GM18909 (cell line): Measurements from ENCODE around the gene RIC3.

Experiments used
- ATAC-seq: cut with Tn5 transposase; IDR thresholded peaks from one replicate; pipeline ENCODE4 v1.9.1; 2021; ENCODE audit warnings: mild to moderate bottlenecking; ENCODE audit not compliant: unreplicated experiment, poor library complexity

RIC3 gene, protein sequence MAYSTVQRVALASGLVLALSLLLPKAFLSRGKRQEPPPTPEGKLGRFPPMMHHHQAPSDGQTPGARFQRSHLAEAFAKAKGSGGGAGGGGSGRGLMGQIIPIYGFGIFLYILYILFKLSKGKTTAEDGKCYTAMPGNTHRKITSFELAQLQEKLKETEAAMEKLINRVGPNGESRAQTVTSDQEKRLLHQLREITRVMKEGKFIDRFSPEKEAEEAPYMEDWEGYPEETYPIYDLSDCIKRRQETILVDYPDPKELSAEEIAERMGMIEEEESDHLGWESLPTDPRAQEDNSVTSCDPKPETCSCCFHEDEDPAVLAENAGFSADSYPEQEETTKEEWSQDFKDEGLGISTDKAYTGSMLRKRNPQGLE

DNA sequence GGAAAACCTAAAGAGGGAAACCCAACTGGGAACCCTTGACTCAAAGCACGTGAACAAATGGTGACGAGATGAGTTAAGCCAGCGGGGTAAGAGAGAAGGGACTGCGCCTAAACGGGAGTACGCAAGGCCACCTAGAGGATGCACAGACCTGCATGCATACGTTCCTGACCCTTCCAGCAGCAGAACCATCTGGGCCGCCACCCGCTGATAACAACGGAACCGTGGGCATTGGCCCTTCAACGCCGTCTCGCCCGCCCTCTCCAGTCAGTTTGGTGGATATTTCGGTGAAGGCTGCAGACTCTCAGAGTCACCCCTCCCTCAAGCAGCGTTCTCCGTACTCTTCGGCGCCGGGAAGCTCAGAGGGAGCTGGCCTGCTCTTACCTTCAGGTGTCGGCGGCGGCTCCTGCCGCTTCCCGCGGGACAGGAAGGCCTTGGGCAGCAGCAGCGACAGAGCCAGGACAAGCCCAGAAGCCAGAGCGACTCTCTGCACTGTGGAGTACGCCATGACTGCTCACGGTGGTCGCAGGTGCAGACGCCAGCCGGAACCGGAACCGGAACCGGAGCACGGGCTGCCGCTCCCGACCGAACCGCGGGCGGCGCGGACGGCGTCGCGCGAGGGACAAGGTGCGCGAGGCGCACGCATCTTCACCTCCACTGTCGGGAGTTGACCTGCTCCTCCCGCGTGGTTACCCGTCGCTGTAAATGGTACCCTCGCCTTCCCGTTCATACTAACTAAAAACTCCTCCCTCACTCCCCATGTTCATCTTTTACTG is at the start of gene RIC3:
Gene RIC3 (minus strand): TSS at position 541 of the 773 bp plus-strand sequence. CDS start 36 bp downstream, at position 505.
- ATAC-seq = peak; percentile 59

DNA sequence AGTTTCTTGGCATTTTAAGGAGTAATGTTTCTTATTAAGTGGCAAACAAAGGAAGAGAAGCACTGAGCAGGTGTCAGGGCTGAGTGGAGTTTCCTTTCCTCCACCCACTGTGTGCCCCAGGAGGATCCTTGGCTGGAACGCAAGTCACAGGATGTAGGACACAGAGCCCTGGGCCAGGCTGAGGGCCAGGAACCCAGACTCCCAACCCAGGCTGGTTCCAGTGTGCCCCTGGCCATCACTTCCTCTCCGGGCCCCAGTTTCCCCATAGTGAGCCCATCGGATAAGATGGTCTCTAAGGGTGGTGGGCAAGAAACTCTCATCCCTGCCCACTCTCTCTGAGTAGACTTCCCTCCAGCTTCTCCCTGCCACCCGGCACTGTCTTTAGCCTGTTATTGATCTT is 49.6 kb upstream of the RIC3 start:
- no peak for ATAC-seq

DNA sequence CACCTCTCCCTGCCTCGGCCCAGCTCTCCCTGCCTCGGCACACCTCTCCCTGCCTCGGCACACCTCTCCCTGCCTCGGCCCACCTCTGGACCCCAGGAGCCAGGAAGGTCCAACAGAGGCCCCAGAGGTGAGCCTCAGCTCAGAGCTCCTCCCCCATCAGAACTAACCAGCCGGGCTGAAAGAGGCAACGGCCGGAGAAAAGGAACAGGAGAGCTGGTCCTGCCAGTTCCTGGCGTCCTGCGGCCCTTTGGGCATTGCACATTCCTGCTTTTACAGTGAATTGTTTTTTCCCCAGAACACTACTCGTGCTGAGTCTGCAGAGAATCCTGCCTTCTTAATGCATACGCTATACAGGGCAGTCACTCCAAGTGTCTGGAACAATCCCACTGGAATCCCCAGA is 49.1 kb upstream of the RIC3 start:
- ATAC-seq = no peak

DNA sequence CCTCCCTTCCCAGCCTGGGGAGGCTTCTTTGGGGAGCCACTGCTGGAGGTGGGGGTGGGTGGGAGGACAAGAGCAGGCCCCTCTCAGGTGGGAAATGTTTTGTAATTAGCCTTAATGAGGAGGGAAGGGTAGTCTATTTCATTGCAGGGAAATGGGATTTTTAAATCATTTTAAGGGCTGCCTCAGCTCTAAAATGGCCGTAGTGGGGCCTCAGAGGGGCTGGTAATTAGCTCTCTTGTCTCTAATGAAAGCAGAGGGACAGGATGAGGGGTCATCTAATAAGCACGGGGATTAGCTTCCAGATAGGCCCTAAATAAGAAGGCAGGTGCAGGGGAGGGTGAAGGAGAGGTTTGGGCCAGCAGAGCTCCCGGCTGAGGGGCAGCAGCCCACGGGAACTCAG is 48.3 kb upstream of the RIC3 start:
- ATAC-seq = no peak

DNA sequence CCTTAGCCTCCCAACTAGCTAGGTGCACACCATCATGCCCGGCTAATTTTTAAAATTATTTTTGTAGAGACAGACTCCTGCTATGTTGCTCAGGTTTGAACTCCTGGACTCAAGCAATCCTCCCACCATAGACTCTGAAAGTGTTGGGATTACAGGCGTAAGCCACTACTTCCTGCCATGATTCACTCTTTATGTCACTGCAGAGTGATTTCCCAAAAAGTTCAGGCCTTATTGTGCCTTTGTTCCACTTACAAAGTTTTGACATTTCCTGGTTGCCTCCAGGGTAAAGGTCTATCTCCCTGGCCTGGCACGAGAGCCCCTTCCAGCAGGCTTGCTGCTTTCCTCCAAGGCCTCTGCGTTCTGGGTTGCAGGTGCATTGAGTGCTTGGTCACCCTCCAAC is 44.6 kb upstream of the RIC3 start:
- ATAC-seq = no peak

DNA sequence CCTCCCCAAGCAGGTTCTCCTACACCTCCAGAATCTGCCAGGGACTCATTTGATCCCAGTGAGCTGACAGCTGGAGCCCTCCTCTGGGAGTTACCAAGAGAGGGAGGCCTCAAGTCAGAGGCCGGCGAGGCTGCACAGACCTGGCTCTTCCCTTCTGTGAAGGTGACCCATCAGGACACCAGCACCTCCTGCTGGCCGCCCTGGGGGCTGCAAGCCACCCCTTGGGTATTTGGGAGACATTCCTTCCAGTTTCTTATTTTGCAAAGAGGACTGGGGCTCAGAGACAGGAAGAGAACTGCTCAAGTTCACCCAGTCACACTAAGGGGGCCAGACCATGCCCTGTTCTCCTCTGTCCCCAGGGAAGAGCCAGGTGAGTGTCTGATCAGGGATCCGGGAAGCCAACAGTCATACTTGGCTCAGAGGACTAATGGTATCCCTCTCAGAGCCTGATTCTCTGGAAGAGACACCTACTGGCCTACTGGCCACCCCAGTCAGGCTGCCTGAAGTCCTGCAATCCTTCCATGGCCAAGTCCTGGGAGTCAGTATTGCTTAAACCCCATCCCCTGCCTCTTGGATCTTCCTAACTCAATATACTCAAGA is 40.5 kb upstream of the RIC3 start:
- no peak for ATAC-seq

- no peak for ATAC-seq
These were observed 38.5 kb upstream of the RIC3 start for GRCh38 chr11:8207080-8208000.

DNA sequence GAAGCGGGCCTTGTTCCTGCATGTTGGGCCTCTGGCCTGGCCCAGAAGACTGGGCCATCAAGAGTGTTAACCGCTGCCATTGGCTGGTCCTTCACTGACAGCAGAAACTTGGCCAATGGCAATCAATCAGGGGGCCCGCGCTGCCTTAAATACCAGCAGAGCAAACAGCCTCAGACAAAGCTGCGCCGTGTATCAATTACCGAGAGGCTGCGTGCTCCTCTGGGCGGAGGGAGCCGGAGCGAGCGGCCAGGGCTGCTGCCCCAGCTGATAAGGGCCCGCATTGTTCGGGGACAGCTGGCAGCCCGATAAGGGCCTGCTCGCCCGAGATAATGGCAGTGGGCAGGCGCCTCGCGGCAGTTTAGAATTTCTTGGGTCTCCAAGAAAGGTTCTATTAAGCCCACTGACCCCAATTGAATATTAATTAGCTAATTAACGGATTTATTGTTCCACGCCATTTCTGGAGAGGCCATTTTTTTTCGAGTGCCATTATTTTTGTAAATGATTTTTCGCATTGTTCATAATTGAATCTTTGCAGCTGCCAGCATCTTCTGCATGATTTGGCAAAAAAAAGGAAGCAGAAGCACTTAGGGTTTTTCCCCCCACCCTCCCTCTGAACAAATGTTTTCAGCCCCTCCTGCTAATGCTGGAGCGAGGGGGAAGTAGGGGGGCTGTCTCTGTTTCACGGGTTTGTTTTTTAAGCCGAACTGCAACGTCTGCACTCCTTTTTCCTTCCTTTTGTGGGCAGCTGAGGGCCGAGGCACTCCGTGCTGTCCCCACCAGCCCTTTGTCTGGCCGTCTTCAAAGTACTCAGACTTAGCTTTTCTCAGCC is 37.6 kb upstream of the RIC3 start:
- no peak for ATAC-seq

- ATAC-seq = no peak
These were observed 36.7 kb upstream of the RIC3 start for GRCh38 chr11:8205566-8205965.

GRCh38 chr11:8204596-8204995 is 35.8 kb upstream of the RIC3 start:
- ATAC-seq = no peak

- ATAC-seq = no peak
These were observed 35.2 kb upstream of the RIC3 start for GRCh38 chr11:8204025-8204424.

DNA sequence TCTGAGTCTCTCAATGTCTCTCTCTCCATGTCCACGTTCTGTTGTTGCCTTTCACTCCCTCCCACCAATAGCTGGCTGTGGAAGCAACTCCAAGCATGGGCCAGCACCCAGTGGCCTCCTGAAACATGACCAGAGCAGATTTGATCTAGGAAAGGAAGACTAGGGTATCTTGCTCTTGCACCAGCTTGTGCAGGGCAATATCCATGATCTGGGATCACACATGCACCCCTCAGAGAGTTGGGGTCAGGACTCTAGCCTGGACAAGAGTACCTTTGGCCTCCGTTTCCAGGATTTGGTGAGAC is 34.5 kb upstream of the RIC3 start:
- no peak for ATAC-seq

GRCh38 chr11:8202516-8203413 is 33.9 kb upstream of the RIC3 start:
- ATAC-seq = no peak

GRCh38 chr11:8201644-8202365 is 33.0 kb upstream of the RIC3 start:
- peak; percentile 65 for ATAC-seq

GRCh38 chr11:8199676-8200075 is 30.9 kb upstream of the RIC3 start:
- no peak for ATAC-seq

- ATAC-seq = no peak
These were observed 27.9 kb upstream of the RIC3 start for GRCh38 chr11:8196749-8197148.

GRCh38 chr11:8194956-8195355 is 26.1 kb upstream of the RIC3 start:
- no peak for ATAC-seq

- ATAC-seq = no peak
These were observed 24.0 kb upstream of the RIC3 start for GRCh38 chr11:8192896-8193209.
